ENCODE measurements around the gene CCDC18.
"Not testable (repeated sequence)": the region's sequence is repeated elsewhere in the genome, so short reads cannot be mapped to it uniquely, and the experiment has no call there.

CCDC18 gene

GRCh38 chr1:93237021-93237420 is 56.5 kb downstream of the CCDC18 start:
- no peak for DNase-seq (ENCODE audit: low read depth, low spot score)
- no peak overlapping the region for H3K9ac ChIP-seq (ENCODE audit: insufficient read length, low read depth)
- no peaks in the 10 kb centered on the region for H3K27me3 ChIP-seq (ENCODE audit: insufficient read depth, insufficient read length)
- H3K4me1 ChIP-seq (ENCODE audit: insufficient read depth, insufficient read length): no peaks in the 10 kb centered on the region
- H3K9me3 ChIP-seq (ENCODE audit: insufficient read depth, low read length): peaks cover 15% of the 10 kb centered on the region
- H3K4me3 ChIP-seq (ENCODE audit: insufficient read length, low read depth): no peak overlapping the region
- TF ChIP-seq ZNF274 (IDR thresholded peaks at IDR 0.05; ENCODE audit: low read depth, low read length) (no peak), YY1 (IDR thresholded peaks at IDR 0.05; ENCODE audit: insufficient read depth, insufficient read length) (no peak), SUZ12 (IDR thresholded peaks at IDR 0.05; ENCODE audit: extremely low read depth, insufficient read depth, insufficient read length) (no peak)
- peaks cover 63% of the 10 kb centered on the region for H3K36me3 ChIP-seq (ENCODE audit: insufficient read depth, insufficient read length, low read length)

GRCh38 chr1:93238425-93238824 is 57.9 kb downstream of the CCDC18 start:
- Histone ChIP-seq H3K4me1 (ENCODE audit: insufficient read depth, insufficient read length) (no peaks in the 10 kb centered on the region), H3K27me3 (ENCODE audit: insufficient read depth, insufficient read length) (no peaks in the 10 kb centered on the region), H3K9me3 (ENCODE audit: insufficient read depth, low read length) (peaks cover 24% of the 10 kb centered on the region), H3K36me3 (ENCODE audit: insufficient read depth, insufficient read length, low read length) (peaks cover 66% of the 10 kb centered on the region), H3K4me3 (ENCODE audit: insufficient read length, low read depth) (no peak overlapping the region), H3K9ac (ENCODE audit: insufficient read length, low read depth) (no peak overlapping the region)
- no peak for TF ChIP-seq ZNF274 (IDR thresholded peaks at IDR 0.05; ENCODE audit: low read depth, low read length)
- TF ChIP-seq YY1 (IDR thresholded peaks at IDR 0.05; ENCODE audit: insufficient read depth, insufficient read length): no peak
- no peak for DNase-seq (ENCODE audit: low read depth, low spot score)

- TF ChIP-seq ZNF274 (IDR thresholded peaks at IDR 0.05; ENCODE audit: low read depth, low read length): no peak
- TF ChIP-seq YY1 (IDR thresholded peaks at IDR 0.05; ENCODE audit: insufficient read depth, insufficient read length): no peak
- H3K4me3 ChIP-seq (ENCODE audit: insufficient read length, low read depth): no peak overlapping the region
- no peak for DNase-seq (ENCODE audit: low read depth, low spot score)
- no peak overlapping the region for H3K9ac ChIP-seq (ENCODE audit: insufficient read length, low read depth)
- peaks cover 34% of the 10 kb centered on the region for H3K9me3 ChIP-seq (ENCODE audit: insufficient read depth, low read length)
- no peaks in the 10 kb centered on the region for H3K27me3 ChIP-seq (ENCODE audit: insufficient read depth, insufficient read length)
- H3K36me3 ChIP-seq (ENCODE audit: insufficient read depth, insufficient read length, low read length): peaks cover 66% of the 10 kb centered on the region
- H3K4me1 ChIP-seq (ENCODE audit: insufficient read depth, insufficient read length): no peaks in the 10 kb centered on the region
These were observed 59.3 kb downstream of the CCDC18 start for GRCh38 chr1:93239863-93240262.

- H3K27me3 ChIP-seq (ENCODE audit: insufficient read depth, insufficient read length): not testable (repeated sequence)
These were observed 62.7 kb downstream of the CCDC18 start for GRCh38 chr1:93243233-93243632.

GRCh38 chr1:93244298-93245069 is 64.0 kb downstream of the CCDC18 start:
- Histone ChIP-seq H3K36me3 (ENCODE audit: insufficient read depth, insufficient read length, low read length) (peaks cover 52% of the 10 kb centered on the region), H3K4me3 (ENCODE audit: insufficient read length, low read depth) (no peak overlapping the region), H3K9me3 (ENCODE audit: insufficient read depth, low read length) (peaks cover 34% of the 10 kb centered on the region), H3K9ac (ENCODE audit: insufficient read length, low read depth) (no peak overlapping the region), H3K4me1 (ENCODE audit: insufficient read depth, insufficient read length) (no peaks in the 10 kb centered on the region), H3K27me3 (ENCODE audit: insufficient read depth, insufficient read length) (no peaks in the 10 kb centered on the region)
- TF ChIP-seq YY1 (IDR thresholded peaks at IDR 0.05; ENCODE audit: insufficient read depth, insufficient read length) (no peak), ZNF274 (IDR thresholded peaks at IDR 0.05; ENCODE audit: low read depth, low read length) (no peak), SUZ12 (IDR thresholded peaks at IDR 0.05; ENCODE audit: extremely low read depth, insufficient read depth, insufficient read length) (no peak)
- DNase-seq (ENCODE audit: low read depth, low spot score): no peak

More at GRCh38 chr1:93243233-93243632, 62.7 kb downstream of the CCDC18 start:
- Histone ChIP-seq H3K36me3 (ENCODE audit: insufficient read depth, insufficient read length, low read length) (peaks cover 62% of the 10 kb centered on the region), H3K9me3 (ENCODE audit: insufficient read depth, low read length) (peaks cover 34% of the 10 kb centered on the region)
- H3K9ac ChIP-seq (ENCODE audit: insufficient read length, low read depth); H3K4me3 ChIP-seq (ENCODE audit: insufficient read length, low read depth); DNase-seq (ENCODE audit: low read depth, low spot score); H3K4me1 ChIP-seq (ENCODE audit: insufficient read depth, insufficient read length): not testable (repeated sequence)

- Histone ChIP-seq H3K9ac (ENCODE audit: insufficient read length, low read depth) (no peak overlapping the region), H3K36me3 (ENCODE audit: insufficient read depth, insufficient read length, low read length) (peaks cover 21% of the 10 kb centered on the region), H3K9me3 (ENCODE audit: insufficient read depth, low read length) (no peaks in the 10 kb centered on the region), H3K4me1 (ENCODE audit: insufficient read depth, insufficient read length) (no peaks in the 10 kb centered on the region), H3K4me3 (ENCODE audit: insufficient read length, low read depth) (no peak overlapping the region), H3K27me3 (ENCODE audit: insufficient read depth, insufficient read length) (no peaks in the 10 kb centered on the region)
- DNase-seq (ENCODE audit: low read depth, low spot score): no peak
- TF ChIP-seq ZNF274 (IDR thresholded peaks at IDR 0.05; ENCODE audit: low read depth, low read length): no peak
- TF ChIP-seq SUZ12 (IDR thresholded peaks at IDR 0.05; ENCODE audit: extremely low read depth, insufficient read depth, insufficient read length): no peak
- TF ChIP-seq YY1 (IDR thresholded peaks at IDR 0.05; ENCODE audit: insufficient read depth, insufficient read length): no peak
These were observed 71.4 kb downstream of the CCDC18 start for GRCh38 chr1:93251966-93252365.

GRCh38 chr1:93252598-93252997 is 72.1 kb downstream of the CCDC18 start:
- Histone ChIP-seq H3K27me3 (ENCODE audit: insufficient read depth, insufficient read length) (no peaks in the 10 kb centered on the region), H3K4me1 (ENCODE audit: insufficient read depth, insufficient read length) (no peaks in the 10 kb centered on the region), H3K9me3 (ENCODE audit: insufficient read depth, low read length) (no peaks in the 10 kb centered on the region), H3K9ac (ENCODE audit: insufficient read length, low read depth) (no peak overlapping the region), H3K4me3 (ENCODE audit: insufficient read length, low read depth) (no peak overlapping the region), H3K36me3 (ENCODE audit: insufficient read depth, insufficient read length, low read length) (peaks cover 17% of the 10 kb centered on the region)
- no peak for TF ChIP-seq SUZ12 (IDR thresholded peaks at IDR 0.05; ENCODE audit: extremely low read depth, insufficient read depth, insufficient read length)
- TF ChIP-seq ZNF274 (IDR thresholded peaks at IDR 0.05; ENCODE audit: low read depth, low read length): no peak
- no peak for TF ChIP-seq YY1 (IDR thresholded peaks at IDR 0.05; ENCODE audit: insufficient read depth, insufficient read length)
- no peak for DNase-seq (ENCODE audit: low read depth, low spot score)

Measured in NT2/D1 (cell line).